ENCODE results near the gene KDELR3. TPM values are rescaled to one million over a fixed set of nuclear protein-coding genes. Genes with fewer than 3 reads are reported as not detected.

The KDELR3 gene
- total RNA-seq, 1 experiment from 2014 or later: 82.1 TPM

DNA sequence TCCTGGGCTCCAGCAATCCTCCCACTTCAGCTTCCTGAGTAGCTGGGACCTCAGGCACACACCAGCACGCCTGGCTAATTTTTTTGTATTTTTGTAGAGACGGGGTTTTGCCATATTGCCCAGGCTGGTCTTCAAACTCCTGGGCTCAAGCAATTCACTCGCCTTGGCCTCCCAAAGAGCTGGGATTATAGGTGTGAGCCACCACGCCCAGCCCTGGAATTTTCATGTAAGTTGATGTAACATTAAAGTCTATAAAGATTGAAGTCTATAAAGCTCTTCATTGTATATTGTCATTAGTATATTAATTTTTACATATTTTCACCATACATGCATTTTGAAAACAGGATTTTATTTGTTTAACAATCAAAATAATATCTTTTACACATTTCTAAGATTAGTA is 50.7 kb downstream of the KDELR3 start:
- no peak for DNase-seq (ENCODE audit: low read depth)

- no peak for DNase-seq (ENCODE audit: low read depth)
Measured at GRCh38 chr22:38519453-38520250, 51.8 kb downstream of the KDELR3 start.

DNA sequence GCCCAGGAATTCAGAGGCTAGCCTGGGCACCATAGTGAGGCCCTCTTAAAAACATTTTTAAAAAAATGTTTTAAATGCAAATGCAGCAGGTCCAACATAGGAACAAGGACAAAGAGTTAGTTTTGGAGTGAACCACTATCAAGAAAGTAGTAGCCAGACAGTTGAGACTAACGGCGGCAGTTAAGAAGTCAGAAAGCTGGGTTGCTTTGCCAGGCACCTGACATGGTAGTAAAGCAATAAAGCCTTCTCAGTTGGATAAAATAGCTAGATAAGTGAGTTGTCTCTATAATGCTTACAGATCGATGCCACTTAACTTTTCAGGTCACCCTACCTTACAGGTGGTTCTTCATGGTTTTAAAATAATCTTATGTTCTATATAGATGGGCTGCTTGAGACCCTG is 55.1 kb downstream of the KDELR3 start:
- no peak for DNase-seq (ENCODE audit: low read depth)

- no peak for DNase-seq (ENCODE audit: low read depth)
Measured at GRCh38 chr22:38523479-38523878, 55.6 kb downstream of the KDELR3 start.

DNA sequence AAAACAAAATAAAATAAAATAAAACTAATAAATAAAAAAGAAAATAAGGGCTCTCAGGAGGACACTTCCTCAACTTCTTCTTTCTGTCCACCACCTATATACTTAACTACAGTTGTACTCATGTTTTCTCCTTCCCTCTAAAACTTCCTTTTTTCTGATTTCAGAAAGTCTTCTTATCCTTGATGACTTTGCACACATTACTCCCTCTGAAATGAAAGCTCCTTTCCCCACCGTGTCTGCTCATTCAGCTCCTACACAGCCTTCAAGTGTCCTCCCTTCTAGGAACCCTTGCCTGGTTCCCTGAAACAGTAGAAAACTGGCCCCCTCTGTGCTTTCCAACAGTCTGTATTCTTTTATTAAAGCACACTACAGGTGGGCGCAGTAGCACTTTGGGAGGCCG is 56.5 kb downstream of the KDELR3 start:
- no peak for DNase-seq (ENCODE audit: low read depth)

- DNase-seq (ENCODE audit: low read depth): no peak
Measured at GRCh38 chr22:38531251-38531938, 63.5 kb downstream of the KDELR3 start.

Other genes with a start within 250 kb of the KDELR3 start
- gene TMEM184B, start 195.1 kb upstream of the KDELR3 start, total RNA-seq (2014; rRNA removed; shearing (Covaris generic)): 33.0 and 34.7 TPM in 2 replicates
- 68.1 and 82.1 TPM in 2 replicates for gene CSNK1E, start 150.7 kb upstream of the KDELR3 start, total RNA-seq (2014; rRNA removed; shearing (Covaris generic))
- gene KCNJ4, start 12.9 kb upstream of the KDELR3 start, total RNA-seq (2014; rRNA removed; shearing (Covaris generic)): under 0.01 TPM in 1 of 2 replicates, not detected in the other
- 354 and 483 TPM in 2 replicates for gene DDX17, start 38.2 kb downstream of the KDELR3 start, total RNA-seq (2014; rRNA removed; shearing (Covaris generic))
- gene DMC1, start 102.1 kb downstream of the KDELR3 start, total RNA-seq (2014; rRNA removed; shearing (Covaris generic)): 0.12 and 0.20 TPM in 2 replicates
- 1.3 and 2.3 TPM in 2 replicates for gene FAM227A, start 188.3 kb downstream of the KDELR3 start, total RNA-seq (2014; rRNA removed; shearing (Covaris generic))
- gene CBY1, start 188.5 kb downstream of the KDELR3 start, total RNA-seq (2014; rRNA removed; shearing (Covaris generic)): 14.1 and 19.7 TPM in 2 replicates
- gene TOMM22, start 213.9 kb downstream of the KDELR3 start, total RNA-seq (2014; rRNA removed; shearing (Covaris generic)): 56.5 and 61.2 TPM in 2 replicates
- gene JOSD1, start 232.8 kb downstream of the KDELR3 start, total RNA-seq (2014; rRNA removed; shearing (Covaris generic)): 46.5 and 62.0 TPM in 2 replicates
- gene GTPBP1, start 237.8 kb downstream of the KDELR3 start, total RNA-seq (2014; rRNA removed; shearing (Covaris generic)): 15.6 and 16.3 TPM in 2 replicates

Data from RPMI7951 (cell line).